ENCODE data around the gene UNC93B1.

Gene UNC93B1

DNA sequence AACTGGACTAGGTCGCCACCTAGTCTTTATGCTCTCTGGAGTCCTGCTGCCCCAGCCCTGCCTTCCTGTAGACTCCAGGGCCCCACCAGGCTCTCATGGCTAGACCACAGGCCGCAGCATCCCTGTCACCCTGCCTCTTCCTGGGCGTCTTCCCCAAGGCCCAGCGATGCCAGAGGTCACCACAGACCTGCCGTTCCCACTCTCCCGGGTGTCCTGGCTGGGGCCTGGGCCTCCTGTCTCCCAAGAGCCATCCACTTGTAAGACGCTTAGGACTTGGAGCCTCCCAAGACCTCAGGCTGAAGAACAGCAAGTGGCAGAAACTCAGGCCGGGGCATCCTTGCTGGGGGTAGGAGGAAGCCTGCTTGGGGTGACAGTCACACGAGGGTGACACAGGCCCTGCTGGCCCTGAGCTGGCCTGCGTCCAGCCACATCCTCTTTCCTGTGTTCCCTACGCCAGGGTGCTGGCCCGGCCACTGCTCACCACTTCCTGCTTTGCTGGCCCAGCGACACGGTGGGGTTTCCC, 32.9 kb upstream of the UNC93B1 start:
- H3K27ac ChIP-seq, result peak overlapping the region; percentile 81
- CTCF ChIA-PET, result no interaction called here
- DNase-seq (ENCODE audit: low spot score), result no peak
- TF ChIP-seq, protein P1, sequence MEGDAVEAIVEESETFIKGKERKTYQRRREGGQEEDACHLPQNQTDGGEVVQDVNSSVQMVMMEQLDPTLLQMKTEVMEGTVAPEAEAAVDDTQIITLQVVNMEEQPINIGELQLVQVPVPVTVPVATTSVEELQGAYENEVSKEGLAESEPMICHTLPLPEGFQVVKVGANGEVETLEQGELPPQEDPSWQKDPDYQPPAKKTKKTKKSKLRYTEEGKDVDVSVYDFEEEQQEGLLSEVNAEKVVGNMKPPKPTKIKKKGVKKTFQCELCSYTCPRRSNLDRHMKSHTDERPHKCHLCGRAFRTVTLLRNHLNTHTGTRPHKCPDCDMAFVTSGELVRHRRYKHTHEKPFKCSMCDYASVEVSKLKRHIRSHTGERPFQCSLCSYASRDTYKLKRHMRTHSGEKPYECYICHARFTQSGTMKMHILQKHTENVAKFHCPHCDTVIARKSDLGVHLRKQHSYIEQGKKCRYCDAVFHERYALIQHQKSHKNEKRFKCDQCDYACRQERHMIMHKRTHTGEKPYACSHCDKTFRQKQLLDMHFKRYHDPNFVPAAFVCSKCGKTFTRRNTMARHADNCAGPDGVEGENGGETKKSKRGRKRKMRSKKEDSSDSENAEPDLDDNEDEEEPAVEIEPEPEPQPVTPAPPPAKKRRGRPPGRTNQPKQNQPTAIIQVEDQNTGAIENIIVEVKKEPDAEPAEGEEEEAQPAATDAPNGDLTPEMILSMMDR (conservative IDR thresholded peaks at IDR 0.05; ENCODE audit: low read depth), result no peak
- POLR2A ChIA-PET (ENCODE audit: low non-redundant PET), result no interaction called here

DNA sequence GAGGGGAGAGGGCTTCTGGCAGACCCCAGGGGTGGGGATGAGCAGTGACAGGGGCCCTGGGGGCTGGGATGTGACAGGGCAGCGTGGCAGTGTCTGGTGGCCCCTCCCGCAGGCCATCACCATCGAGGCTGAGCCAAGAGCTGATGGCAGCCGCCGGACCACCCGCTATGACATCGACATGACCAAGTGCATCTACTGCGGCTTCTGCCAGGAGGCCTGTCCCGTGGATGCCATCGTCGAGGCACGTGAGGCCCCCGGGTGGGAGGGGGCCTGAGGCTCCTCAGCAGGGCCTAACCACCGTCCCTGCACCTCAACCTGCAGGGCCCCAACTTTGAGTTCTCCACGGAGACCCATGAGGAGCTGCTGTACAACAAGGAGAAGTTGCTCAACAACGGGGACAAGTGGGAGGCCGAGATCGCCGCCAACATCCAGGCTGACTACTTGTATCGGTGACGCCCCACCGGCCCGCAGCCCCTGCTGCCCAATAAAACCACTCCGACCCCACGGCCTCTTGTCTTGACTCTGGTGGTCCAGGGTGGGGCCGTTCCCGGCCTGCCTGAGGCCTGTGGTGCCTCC, 32.3 kb upstream of the UNC93B1 start:
- H3K27ac ChIP-seq, result peak overlapping the region; percentile 81
- DNase-seq (ENCODE audit: low spot score), result no peak
- ChIA-PET CTCF (interaction anchor here (1.1 kb wide), 1 partner anchor 16 kb away, joined by 3 read pairs; no protein-coding TSS in a partner anchor), POLR2A (ENCODE audit: low non-redundant PET) (no interaction called here)
- TF ChIP-seq, protein P1 (conservative IDR thresholded peaks at IDR 0.05; ENCODE audit: low read depth), result no peak

DNA sequence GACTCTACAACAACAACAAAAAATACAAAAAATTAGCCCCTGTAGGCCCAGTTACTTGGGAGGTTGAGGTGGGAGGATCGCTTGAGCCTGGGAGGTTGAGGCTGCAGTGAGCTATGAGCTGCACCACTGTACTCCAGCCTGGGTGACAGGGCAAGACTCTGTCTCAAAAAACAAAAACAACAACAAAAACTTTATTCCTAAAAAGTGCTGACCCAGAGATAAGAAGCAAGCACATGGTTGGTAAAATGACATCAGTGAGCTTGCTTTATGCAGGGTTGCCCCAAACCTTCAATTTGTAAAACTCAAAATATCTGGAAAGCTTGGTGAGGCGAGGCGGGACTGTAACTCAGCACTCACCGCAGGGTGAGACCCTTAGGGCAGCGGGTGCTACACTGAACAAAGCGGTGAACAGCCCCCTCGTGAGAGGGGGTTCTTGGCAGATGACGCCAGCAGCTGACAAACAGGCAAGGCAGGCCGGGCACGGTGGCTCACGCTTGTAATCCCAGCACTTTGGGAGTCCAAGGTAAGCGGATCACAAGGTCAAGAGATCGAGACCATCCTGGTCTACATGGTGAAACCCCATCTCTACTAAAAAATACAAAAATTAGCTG, 31.5 kb upstream of the UNC93B1 start:
- TF ChIP-seq, protein P1 (conservative IDR thresholded peaks at IDR 0.05; ENCODE audit: low read depth), result no peak
- DNase-seq (ENCODE audit: low spot score), result no peak
- ChIA-PET POLR2A (ENCODE audit: low non-redundant PET) (no interaction called here), CTCF (interaction anchor here (0.6 to 1.1 kb wide), 2 partner anchors 15 to 653 kb away, joined by 3 to 5 read pairs; no protein-coding TSS in a partner anchor)
- H3K27ac ChIP-seq, result peak overlapping the region; percentile 81

DNA sequence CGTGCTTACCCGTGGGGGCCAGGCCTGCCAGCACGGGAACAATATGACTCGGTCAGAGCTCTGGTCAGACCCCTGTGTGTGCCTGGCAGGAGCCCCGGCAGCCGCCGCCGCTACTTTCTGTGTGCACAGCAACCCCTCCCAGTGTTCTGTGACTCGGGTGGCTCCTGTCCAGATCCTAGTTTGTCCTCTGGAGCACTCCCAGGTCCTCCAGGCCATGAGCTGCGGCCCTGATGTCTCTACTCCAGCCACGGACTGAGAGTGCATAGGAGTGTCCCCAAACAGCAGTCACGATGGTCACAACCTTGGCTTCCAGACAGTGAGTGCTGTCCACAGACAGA, 29.8 kb upstream of the UNC93B1 start:
- H3K27ac ChIP-seq, result peak overlapping the region; percentile 82
- TF ChIP-seq, protein P1 (conservative IDR thresholded peaks at IDR 0.05; ENCODE audit: low read depth), result no peak
- no peak for DNase-seq (ENCODE audit: low spot score)
- ChIA-PET CTCF (no interaction called here), POLR2A (ENCODE audit: low non-redundant PET) (no interaction called here)

DNA sequence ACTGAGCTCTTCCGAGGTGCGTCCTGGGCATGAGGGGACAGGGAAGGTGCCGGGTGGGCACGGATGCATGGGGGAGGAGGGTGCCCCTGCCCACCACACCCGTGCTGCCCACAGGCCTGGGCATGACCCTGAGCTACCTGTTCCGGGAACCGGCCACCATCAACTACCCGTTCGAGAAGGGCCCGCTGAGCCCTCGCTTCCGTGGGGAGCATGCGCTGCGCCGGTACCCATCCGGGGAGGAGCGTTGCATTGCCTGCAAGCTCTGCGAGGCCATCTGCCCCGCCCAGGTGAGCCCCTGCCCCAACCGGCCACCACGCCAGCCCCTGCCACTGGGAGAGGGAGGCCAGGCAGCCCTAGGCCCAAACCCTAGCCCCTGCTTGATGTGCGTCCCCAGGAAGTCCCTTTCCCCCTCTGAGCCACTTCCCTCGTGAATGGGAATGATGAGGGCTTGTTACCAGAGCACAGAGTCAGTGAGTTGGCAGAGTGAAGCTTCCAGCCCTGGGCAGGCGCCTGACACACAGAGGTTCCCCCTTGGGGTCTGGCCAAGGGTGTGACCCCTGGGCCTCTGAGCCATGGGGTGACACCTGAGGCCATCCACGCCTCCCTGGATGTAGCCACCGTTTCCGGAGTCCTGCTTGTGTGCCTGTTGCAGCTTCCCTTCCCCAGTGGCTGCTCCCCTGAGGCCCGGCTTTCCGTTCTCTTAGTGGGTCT, 29.3 kb upstream of the UNC93B1 start:
- ChIA-PET POLR2A (ENCODE audit: low non-redundant PET) (no interaction called here), CTCF (interaction anchor here (0.6 kb wide), 1 partner anchor 21 kb away, joined by 3 read pairs; no protein-coding TSS in a partner anchor)
- TF ChIP-seq, protein P1 (conservative IDR thresholded peaks at IDR 0.05; ENCODE audit: low read depth), result no peak
- no peak for DNase-seq (ENCODE audit: low spot score)
- peak overlapping the region; percentile 82 for H3K27ac ChIP-seq

DNA sequence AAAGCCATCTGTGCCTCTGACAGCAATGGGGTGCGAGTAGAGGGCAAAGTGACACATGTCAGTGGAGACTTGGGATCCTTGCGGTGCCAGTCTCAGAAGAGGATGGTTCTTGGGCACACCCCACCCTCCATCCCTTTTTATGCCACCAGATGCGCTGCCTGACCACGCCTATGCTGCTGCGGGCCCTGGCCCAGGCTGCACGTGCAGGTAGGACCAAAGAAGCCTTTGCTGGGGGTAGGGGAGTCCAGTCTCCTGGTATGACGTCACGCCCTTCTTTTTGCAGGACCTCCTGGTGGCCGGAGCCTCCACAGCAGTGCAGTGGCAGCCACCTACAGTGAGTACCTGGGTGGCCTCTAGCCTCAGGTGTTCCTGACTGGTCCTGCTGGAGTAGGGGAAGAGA, 28.1 kb upstream of the UNC93B1 start:
- DNase-seq (ENCODE audit: low spot score), result no peak
- ChIA-PET CTCF (interaction anchor here (0.6 to 0.7 kb wide), 2 partner anchors 13 to 177 kb away, joined by 3 read pairs; no protein-coding TSS in a partner anchor), POLR2A (ENCODE audit: low non-redundant PET) (no interaction called here)
- TF ChIP-seq, protein P1 (conservative IDR thresholded peaks at IDR 0.05; ENCODE audit: low read depth), result no peak
- H3K27ac ChIP-seq, result peak overlapping the region; percentile 82

All from RWPE1 (cell line).